ENCODE measurements around the gene TLN1. TPM values are rescaled to one million over a fixed set of nuclear protein-coding genes. Genes with fewer than 3 reads are reported as not detected.
A peak's percentile ranks its signal among the peaks of the same experiment; 100 is the strongest.

TLN1 gene
- total RNA-seq, 2 experiments from 2014 or later = 149 to 151 TPM

DNA sequence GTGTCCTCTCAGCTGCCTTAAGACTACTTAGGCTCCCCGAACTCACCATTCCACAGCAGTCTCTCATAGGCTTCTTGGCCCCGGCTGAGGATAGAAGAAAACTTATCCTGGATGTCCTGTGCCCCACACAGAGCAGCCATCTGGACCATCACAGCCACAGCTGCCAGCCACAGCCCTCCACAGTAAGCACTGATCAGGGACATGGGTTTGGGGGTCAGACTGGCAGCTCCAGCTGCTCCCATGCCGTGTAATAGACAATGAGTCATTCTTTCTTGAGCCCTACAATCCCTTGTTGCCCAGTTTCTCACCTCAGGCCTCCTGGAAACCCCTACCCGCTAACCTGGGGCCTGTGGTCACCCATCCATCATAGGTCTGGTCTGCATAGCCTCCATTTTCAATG, 6.2 kb upstream of the TLN1 start:
- DNase-seq = no peak
- H3K27ac ChIP-seq (ENCODE audit: low read depth in 1 of 2, low read length in 2 of 2) = no peak overlapping the region
- H3K4me1 Mint-ChIP-seq (ENCODE audit: low read depth) = peaks cover 25% of the 10 kb centered on the region
- no peaks in the 10 kb centered on the region for H3K9me3 ChIP-seq (ENCODE audit: control insufficient read depth in 1 of 2, insufficient read depth in 1 of 2, low read length in 2 of 2)
- H3K27me3 Mint-ChIP-seq = no peaks in the 10 kb centered on the region
- H3K4me1 ChIP-seq (ENCODE audit: insufficient read depth, low read length) = peaks cover 27% of the 10 kb centered on the region
- no peaks in the 10 kb centered on the region for H3K9me3 Mint-ChIP-seq
- ATAC-seq (ENCODE audit: poor library complexity) = no peak
- peaks cover 76% of the 10 kb centered on the region for H3K36me3 Mint-ChIP-seq (ENCODE audit: low read depth)
- H3K4me3 Mint-ChIP-seq = no peak overlapping the region
- POLR2A ChIA-PET = interaction anchor here (1.5 to 4.4 kb wide), 2 partner anchors 11 kb away, joined by 8 to 30 read pairs; partner anchors contain the start of genes GBA2 and RGP1
- no peaks in the 10 kb centered on the region for H3K27me3 ChIP-seq (ENCODE audit: control insufficient read depth in 1 of 2, insufficient read depth in 2 of 2, low read length in 2 of 2)
- H3K4me3 ChIP-seq (ENCODE audit: low read length) = no peak overlapping the region
- H3K27ac Mint-ChIP-seq = no peak overlapping the region
- intact Hi-C loops (cut with DNase I, micrococcal nuclease) = loop anchor here (10.0 kb wide), 3 partner anchors 623 to 1027 kb away; partner anchors contain the start of genes ATOSB (in 1 of the 2) and DNAJB5 (in 1 of the 2)
- TF ChIP-seq, protein P1, sequence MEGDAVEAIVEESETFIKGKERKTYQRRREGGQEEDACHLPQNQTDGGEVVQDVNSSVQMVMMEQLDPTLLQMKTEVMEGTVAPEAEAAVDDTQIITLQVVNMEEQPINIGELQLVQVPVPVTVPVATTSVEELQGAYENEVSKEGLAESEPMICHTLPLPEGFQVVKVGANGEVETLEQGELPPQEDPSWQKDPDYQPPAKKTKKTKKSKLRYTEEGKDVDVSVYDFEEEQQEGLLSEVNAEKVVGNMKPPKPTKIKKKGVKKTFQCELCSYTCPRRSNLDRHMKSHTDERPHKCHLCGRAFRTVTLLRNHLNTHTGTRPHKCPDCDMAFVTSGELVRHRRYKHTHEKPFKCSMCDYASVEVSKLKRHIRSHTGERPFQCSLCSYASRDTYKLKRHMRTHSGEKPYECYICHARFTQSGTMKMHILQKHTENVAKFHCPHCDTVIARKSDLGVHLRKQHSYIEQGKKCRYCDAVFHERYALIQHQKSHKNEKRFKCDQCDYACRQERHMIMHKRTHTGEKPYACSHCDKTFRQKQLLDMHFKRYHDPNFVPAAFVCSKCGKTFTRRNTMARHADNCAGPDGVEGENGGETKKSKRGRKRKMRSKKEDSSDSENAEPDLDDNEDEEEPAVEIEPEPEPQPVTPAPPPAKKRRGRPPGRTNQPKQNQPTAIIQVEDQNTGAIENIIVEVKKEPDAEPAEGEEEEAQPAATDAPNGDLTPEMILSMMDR (IDR thresholded peaks at IDR 0.05) = no peak
- CTCF ChIA-PET = no interaction called here
- H3K36me3 ChIP-seq (ENCODE audit: insufficient read depth, low read length) = peaks cover 81% of the 10 kb centered on the region

DNA sequence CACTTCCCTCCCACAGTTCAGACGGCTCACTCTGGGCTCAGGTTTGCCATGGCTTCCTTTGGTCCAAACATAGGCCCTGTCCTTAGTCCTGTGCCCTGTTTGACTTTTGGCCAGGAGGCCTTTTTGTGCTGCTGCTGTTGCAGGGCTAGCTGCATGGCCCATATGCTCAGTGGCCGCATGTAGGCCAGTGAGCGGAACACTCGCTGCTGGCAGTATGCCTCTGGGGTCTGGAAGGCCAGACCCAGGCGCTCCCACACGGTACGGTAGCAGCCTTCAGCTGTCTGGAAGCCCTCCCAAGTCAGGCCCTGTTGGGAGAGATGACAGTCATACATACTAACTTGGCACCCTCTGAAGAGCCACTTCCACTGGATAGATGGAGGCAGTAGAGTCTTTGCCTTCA, 5.1 kb upstream of the TLN1 start:
- DNase-seq (no peak), ATAC-seq (ENCODE audit: poor library complexity) (no peak)
- Mint-ChIP-seq H3K4me3 (no peak overlapping the region), H3K9me3 (no peaks in the 10 kb centered on the region), H3K27ac (no peak overlapping the region), H3K36me3 (ENCODE audit: low read depth) (peaks cover 75% of the 10 kb centered on the region), H3K4me1 (ENCODE audit: low read depth) (peaks cover 26% of the 10 kb centered on the region), H3K27me3 (no peaks in the 10 kb centered on the region)
- no peak overlapping the region for H3K4me3 ChIP-seq (ENCODE audit: low read length)
- intact Hi-C loops (cut with DNase I, micrococcal nuclease) = loop anchor here (10.0 kb wide), 3 partner anchors 622 to 1028 kb away; partner anchors contain the start of genes ATOSB (in 1 of the 2) and DNAJB5 (in 1 of the 2)
- H3K27me3 ChIP-seq (ENCODE audit: control insufficient read depth in 1 of 2, insufficient read depth in 2 of 2, low read length in 2 of 2) = no peaks in the 10 kb centered on the region
- peaks cover 72% of the 10 kb centered on the region for H3K36me3 ChIP-seq (ENCODE audit: insufficient read depth, low read length)
- H3K4me1 ChIP-seq (ENCODE audit: insufficient read depth, low read length) = peaks cover 34% of the 10 kb centered on the region
- no peak overlapping the region for H3K27ac ChIP-seq (ENCODE audit: low read depth in 1 of 2, low read length in 2 of 2)
- CTCF ChIA-PET = interaction anchor here (0.7 to 3.0 kb wide), 3 partner anchors 11 to 120 kb away, joined by 3 to 32 read pairs (median 3); partner anchors contain the start of genes GBA2 and RGP1
- TF ChIP-seq, protein P1 (IDR thresholded peaks at IDR 0.05) = no peak
- no peaks in the 10 kb centered on the region for H3K9me3 ChIP-seq (ENCODE audit: control insufficient read depth in 1 of 2, insufficient read depth in 1 of 2, low read length in 2 of 2)
- POLR2A ChIA-PET = interaction anchor here (1.0 to 4.4 kb wide), 2 partner anchors 12 to 75 kb away, joined by 3 to 30 read pairs; partner anchors contain the start of genes GBA2, RGP1 and SPAG8

GRCh38 chr9:35736201-35736633, 4.2 kb upstream of the TLN1 start:
- Histone ChIP-seq H3K9me3 (ENCODE audit: control insufficient read depth in 1 of 2, insufficient read depth in 1 of 2, low read length in 2 of 2) (no peaks in the 10 kb centered on the region), H3K4me3 (ENCODE audit: low read length) (no peak overlapping the region), H3K27ac (ENCODE audit: low read depth in 1 of 2, low read length in 2 of 2) (no peak overlapping the region), H3K27me3 (ENCODE audit: control insufficient read depth in 1 of 2, insufficient read depth in 2 of 2, low read length in 2 of 2) (no peaks in the 10 kb centered on the region), H3K36me3 (ENCODE audit: insufficient read depth, low read length) (peaks cover 63% of the 10 kb centered on the region), H3K4me1 (ENCODE audit: insufficient read depth, low read length) (peaks cover 32% of the 10 kb centered on the region)
- Mint-ChIP-seq H3K4me1 (ENCODE audit: low read depth) (peaks cover 22% of the 10 kb centered on the region), H3K9me3 (no peaks in the 10 kb centered on the region), H3K27ac (peak overlapping the region; percentile 67), H3K36me3 (ENCODE audit: low read depth) (peaks cover 68% of the 10 kb centered on the region), H3K27me3 (no peaks in the 10 kb centered on the region), H3K4me3 (peak overlapping the region; percentile 49)
- intact Hi-C loops (cut with DNase I, micrococcal nuclease) = loop anchor here (1.0 to 10.0 kb wide), 5 partner anchors 13 to 1029 kb away; partner anchors contain the start of genes ATOSB (in 1 of the 2), DNAJB5 (in 1 of the 2), GBA2 (in 1 of the 2) and RGP1 (in 1 of the 2)
- POLR2A ChIA-PET = interaction anchor here (0.6 to 4.4 kb wide), 7 partner anchors 13 to 120 kb away, joined by 3 to 30 read pairs (median 3); partner anchors contain the start of genes CCDC107, GBA2, RGP1 and RMRP
- peak; percentile 43 to 86 (median 58) for DNase-seq
- TF ChIP-seq, protein P1 (IDR thresholded peaks at IDR 0.05) = peak; percentile 73
- peak; percentile 25 for ATAC-seq (ENCODE audit: poor library complexity)
- CTCF ChIA-PET = interaction anchor here (0.6 to 3.0 kb wide), 15 partner anchors 8 to 146 kb away, joined by 3 to 32 read pairs (median 5); partner anchors contain the start of genes CCDC107, GBA2, RGP1 and RMRP
